Stimulated activated CD8-positive, alpha-beta memory T cell treated with anti-CD3 and anti-CD28 coated beads, Interleukin-12 subunit alpha, Interleukin-12 subunit beta, amount 100 ng/mL, for 24 hours (primary cell): ENCODE results near the gene GNG7.
"Not testable (repeated sequence)": the region's sequence is repeated elsewhere in the genome, so short reads cannot be mapped to it uniquely, and the experiment has no call there.

Experiments used
- DNase-seq: peaks from one replicate; pipeline ENCODE4 v3.0.0-alpha.2; 2020; ENCODE audit errors: extremely low read depth

Gene GNG7

DNA sequence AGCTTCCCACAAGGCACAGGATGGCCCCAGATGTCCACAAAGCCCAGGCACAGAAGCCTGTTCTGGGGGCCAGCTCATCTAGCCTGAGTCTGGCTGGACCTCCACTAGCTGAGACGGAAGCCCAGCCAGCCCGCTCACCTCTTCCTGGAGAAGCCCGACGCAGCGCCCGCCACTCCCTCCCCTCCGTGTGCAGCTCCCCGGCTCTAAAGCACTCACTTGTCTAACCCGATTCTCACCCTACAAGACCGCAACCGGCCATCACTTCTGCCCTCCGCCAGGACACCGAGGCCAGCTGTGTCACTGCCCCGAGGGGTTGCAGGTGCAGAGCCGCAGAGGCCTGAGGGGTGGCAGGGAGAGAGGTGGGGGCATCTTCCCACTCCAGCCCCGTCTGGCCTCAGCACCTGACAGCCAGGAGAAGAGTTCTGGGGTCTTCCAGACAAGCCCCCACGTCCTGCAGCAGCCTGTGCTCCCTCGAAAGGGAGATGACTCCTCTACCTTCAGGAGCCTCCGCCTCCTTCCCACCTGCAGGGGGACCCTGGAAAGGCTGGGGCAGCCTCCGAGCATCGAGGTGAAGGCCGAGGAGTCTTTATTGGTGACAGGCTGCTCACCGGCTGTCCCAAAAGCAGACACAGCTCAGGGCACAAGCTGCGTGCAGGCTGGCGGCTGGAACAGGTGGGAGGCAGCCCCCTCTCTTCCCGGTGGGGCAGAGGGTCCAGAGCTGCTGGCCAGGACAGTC lies 24.6 kb upstream of the GNG7 start:
- no peak for DNase-seq

DNA sequence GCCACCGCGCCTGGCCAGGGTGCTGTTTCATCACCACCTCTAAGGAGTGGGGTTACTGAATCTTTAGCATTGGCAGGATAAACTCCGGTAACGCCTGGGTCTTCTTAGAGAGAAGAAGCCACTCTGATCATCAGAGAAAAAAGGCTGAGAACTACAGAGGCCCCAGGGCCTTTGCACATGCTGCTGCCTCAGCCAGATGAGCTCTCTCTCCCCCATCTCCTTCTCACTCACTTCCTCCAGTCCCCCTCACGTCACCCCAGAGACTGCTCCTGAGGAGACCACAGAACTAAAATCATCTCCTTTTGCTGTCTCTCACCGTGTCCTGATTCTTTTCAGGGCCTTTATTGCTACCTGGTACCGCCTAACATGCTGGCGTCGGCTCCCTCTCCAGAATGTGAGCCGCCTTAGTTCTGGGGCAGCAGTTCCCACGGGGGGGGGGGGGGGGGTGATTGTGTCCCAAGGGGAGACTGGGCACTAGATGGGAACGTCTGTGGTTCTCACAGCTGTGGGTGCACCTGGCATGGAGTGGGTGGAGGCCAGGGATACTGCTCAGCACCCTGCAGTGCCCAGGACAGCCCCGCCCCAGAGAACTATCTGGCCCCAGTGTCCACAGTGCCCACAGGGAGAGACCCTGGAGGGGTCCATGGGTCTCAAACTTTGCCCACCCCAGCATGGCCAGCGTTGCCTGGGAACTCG lies 23.8 kb upstream of the GNG7 start:
- no peak for DNase-seq

- DNase-seq: no peak
These were observed 21.7 kb upstream of the GNG7 start for GRCh38 chr19:2724148-2724557.

DNA sequence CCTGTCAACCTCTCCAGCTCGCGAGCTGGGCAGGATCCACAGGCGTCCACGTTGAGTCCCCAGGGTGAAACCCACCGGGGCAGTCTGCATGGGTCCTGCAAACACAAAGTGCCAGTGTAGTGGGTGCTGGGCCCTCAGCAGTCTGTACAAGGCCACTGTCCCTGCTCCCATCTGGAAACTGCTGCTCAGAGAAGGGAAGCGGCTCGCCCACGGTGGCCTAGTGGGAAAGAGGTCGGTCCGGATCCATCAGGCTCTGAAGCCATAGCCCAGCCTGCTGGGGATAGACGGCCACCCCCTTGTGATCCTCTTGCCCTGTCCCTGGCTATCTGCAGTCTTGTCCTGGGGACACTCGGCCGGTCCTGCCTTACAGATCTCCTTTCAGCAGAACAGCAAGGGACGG lies 21.3 kb upstream of the GNG7 start:
- DNase-seq: no peak

DNA sequence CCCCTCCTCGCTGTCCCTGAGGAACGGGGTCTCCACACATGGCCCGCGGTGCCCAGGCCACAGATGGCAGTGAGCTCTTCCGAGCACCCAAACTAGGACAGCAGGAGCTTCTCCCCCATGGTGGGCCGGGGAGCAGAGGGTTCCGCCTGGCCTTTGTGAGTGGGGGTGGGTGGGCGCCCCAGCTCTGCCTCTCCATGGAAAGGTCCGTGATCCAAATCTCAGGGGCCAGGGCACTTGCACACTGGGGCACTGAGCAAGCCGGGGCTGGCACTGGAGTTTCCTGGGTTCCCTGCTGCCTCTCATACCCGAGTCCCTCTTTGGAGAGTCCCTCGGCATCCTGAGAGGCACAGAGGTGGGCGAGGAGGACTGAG lies 20.8 kb upstream of the GNG7 start:
- DNase-seq: no peak

DNA sequence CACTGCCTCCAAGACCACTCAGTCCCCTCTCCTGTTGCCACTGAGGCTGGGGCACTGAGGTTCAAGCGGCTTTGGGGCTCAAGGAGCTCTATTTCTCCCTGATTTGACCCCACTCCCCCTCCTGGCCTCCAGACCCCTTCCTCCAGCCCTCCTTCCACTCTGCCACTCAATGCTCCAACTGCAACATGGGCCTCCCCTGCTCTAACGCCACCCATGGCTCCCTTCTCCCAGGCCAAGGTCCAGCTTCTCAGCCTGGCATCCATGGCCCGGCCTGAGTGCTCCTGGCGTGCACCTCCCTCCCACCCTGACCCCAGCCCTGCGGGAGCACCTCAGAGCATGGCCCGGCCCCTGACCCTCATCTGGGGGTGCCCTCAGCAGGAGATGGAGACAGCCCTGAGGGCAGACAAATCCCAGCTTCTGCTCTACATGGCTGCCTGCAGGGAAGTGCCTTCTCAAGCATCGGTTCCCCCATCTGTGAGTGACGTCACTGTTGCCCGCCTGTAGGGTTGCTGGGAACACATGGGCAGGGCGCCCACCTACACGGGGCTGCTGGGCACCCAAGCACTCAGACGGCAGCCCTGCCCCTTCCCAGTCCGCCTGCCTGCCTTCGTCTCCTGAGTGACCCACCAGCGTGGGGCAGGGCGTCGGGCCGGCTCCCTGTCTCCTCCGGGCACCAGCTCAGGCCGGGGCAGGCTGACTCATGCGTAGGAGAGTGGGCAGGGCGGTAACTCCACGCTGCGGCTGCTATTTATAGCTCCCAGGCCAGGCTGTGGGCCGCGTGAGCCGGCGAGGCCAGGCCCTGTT lies 20.2 kb upstream of the GNG7 start:
- DNase-seq: no peak

DNA sequence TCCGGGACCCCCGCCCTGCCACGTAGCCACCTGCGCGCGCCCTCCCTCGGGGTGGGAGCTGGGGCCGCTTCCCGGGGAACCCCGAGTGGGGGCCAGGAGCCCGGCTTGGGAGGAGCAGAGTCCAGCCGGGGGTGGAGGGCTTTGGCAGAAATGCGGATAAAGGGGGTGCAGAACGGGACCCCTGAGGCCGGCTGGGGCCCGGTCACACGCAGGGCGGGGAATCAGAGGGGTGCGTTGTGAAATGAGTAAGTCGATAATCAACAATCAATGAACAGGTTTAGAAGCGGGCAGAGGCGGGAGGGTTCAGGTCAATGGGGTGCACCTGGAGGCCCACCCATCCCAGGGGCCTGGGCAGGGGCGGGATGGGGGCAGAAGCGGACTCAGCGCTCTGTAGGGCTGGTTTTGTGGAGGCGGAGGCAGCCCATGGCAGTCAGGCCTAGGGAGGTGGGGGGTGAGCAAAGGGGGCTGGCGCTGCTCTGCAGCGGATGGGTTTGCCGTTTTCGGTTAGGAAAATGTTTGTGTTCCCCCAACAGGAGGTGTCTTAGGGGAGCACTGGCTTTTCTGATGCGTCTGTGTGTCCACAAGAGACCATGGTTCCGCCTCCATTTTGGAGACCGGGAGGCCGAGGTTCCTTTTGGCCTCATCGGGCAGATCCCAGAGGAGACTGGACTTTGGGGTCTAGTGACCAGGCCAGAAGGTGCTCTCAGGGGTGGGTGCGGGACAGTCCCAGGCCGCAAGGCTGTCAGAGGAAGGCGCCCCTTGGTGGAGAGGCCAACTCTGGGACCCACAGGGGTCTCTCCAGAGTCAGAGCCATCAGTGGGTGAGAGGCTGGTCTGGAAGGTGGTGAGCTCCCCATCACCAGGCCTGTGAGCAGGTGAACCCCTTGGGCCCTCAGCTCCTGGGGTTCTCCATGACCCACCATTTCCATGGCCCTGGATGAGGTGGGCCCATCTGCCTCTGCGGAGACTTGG lies 19.4 kb upstream of the GNG7 start:
- DNase-seq: no peak

DNA sequence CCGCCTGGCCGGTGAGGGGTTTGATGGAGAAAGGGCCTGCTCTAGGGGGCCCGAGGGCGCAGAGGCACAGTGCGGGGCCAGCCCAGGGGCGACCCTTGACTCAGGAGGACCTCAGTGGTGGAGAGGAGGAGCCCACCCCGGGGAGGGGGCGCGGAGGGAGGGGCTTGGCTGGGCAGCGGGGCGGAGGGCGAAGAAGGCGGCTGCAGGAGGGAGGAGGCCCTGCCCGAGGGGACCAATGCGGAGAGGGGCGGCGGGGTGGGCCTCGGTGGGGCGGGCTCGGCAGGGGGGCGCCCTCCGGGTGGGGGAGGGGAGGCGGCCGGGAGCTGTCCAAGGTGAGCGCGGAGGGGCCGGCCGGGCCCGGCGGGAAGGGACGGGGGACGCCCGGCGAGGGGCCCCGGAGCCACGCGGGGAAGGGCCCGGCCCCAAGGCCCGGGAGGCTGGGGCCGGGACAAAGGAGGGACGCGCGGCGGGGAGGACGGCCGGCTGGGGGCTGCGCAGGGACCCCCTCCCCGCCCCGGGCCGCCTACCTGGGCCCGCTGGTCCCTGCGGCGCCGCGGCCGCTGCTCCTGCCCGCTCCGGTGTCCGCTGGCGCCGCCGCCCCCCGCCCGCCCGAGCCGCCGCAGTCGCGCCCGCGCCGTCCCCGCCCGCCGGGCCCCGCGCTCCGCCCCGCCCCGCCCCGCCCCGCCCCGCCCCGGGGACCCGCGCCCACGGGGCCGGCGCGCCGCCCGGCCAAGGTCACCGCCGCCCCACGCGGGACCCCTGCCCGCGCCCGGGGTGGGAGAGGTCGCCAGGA lies 18.5 kb upstream of the GNG7 start, which contains the start of gene DIRAS1:
DIRAS1 (minus strand) TSS at position 596 of the 793 bp plus-strand sequence. CDS start 3,566 bp downstream, outside the sequence.
- DNase-seq: no peak

DNA sequence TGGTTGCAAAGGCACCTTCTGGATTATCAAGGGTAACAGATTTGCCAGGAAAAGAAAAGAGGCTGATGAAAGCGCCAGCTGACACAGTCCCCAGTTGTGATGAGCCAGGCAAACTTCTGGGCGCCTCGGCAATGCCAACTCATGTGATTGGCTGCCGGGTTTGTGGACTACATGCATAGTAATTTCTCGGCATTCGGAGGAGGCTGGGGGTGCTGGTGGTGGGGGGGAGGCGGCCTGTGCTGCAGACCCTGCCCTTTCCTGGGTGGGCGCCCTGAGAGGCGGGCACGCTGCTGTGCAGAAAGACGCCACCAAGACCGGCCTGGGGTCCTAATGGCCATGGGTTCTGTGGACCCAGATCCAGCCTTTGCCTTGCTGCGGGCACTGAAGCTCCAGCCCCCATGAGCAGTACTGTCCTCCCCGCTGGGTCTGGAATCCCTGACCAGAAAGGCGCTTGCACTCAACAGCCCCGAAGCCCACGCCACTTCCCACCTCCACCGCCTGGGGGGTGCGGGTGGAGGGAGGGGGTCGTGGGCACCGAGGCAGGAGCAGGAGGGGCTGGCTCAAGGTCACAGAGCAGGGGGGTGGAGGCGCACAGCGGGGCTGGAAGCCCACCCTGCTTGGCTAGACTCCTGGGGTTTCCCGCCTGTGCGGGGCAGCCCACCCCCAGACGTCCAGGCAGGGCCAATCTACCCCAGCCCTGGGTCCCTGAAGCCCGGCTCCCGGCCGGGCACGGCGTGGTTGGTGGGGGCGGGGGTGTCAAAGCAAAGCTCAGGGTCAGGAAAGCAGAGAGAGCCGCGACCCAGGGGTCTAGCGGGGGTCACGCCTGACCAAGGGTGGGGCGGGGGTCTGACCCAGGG lies 17.7 kb upstream of the GNG7 start:
- no peak for DNase-seq

- no peak for DNase-seq
These were observed 16.8 kb upstream of the GNG7 start for GRCh38 chr19:2719232-2719735.

DNA sequence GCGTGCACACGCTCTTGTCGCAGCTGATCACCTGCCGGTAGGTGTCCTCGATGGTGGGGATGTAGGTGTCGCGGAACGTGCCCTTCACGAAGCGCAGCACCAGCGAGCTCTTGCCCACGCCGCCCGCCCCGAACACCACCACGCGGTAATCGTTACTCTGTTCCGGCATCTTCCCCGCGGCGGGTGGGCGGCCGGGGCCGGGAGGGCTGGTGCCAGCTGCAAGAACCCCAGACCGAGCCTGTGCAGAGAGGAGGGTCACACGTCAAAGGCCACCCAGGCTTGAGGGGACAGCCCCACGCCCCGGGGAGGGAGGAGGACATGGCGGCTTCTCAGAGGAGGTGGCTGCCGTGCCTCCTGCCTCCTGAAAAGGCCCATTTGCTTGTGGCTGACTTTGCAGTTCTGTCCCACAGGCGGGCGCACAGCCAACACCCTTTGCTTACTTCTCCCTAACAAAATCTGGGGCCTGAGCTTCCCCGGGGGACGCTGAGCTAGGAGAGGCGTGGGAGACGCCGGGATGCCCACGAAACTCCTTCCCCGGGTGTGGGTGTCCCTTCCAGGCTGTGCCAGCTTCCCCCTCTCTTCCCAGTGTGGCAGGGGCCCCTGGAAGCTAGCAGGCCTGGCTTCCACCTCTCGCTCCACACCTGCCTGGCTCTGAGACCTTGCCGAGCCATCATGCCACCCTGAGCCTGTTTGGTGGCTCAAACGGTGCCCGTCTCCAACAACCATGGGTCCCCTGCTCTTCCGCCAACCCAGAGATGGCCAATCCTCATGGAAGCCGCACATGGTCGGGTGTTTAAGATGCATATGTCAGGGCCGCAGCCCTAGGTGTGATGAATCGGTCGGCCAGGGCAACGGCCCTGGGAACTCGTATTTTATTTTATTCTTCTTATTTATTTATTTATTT lies 15.4 kb upstream of the GNG7 start:
- DNase-seq: no peak

DNA sequence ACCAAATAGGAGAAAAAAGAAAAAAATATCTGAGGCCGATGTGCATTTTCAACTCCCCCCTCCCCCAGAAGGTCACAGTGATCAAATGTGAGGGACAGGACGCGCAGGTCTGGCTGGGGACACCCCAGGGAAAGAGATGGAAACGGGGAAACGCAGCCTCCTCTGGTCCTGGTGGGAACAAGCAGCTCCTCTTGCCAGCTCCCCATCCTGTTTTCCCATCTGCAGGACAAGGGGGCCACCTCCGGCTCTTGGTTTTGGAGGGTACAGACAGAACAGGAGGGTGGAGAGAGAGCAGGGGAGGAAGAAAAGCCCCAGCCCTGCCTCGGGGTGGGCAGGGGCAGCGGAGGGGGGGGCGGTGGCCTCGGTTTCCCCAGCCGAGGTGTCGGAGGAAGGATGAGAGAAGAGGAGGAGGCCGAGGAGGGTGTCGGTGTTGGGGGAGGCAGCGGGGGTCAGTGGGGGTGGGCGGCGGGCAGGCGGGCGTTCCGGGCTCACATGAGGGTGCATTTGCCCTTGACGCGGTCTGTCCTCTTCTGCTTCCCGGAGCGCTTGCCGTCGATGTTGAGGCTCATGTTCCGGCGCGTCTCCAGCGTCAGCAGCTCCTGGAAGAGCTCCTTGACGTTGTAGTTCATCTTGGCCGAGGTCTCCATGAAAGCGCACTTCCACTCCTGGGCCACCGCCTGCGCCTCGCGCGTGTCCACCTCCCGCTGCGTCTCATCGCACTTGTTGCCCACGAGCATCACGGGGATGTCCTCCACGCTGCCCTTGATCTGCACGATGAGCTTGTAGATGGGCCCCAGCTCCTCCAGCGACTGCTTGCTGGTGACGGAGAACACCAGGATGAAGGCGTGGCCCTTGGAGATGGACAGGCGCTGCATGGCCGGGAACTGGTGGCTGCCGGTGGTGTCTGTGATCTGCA lies 14.5 kb upstream of the GNG7 start:
- no peak for DNase-seq

DNA sequence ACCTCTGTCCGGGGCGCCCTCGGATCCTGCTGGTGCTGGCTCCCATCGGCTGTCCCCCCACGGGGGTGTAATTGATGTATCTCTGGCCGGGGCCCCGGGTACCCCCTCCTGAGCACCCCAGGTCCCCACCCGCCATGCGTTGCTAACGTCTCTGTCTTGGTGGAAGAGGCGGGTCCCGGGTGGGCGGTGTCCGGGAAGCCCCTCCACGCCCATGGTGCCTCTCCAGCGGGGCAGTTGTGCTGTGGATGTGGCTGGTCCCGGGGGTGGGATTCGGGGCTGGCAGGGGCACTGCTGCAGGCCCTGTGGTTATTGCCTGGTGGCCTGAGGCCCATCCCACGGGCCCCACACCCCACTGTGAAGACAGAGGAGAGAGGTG lies 13.8 kb upstream of the GNG7 start:
- no peak for DNase-seq

GRCh38 chr19:2715470-2716274 lies 13.2 kb upstream of the GNG7 start:
- DNase-seq: no peak

- DNase-seq: no peak
These were observed 12.2 kb upstream of the GNG7 start for GRCh38 chr19:2714531-2715269.

DNA sequence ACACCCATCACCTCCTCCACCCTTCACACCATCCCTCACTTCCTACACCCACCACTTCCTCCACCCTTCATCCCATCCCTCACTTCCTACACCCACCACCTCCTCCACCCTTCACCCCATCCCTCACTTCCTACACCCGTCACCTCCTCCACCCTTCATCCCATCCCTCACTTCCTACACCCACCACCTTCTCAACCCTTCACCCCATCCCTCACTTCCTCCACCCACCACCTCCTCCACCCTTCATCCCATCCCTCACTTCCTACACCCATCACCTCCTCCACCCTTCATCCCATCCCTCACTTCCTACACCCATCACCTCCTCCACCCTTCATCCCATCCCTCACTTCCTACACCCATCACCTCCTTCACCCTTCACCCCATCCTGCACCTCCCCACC lies 11.6 kb upstream of the GNG7 start:
- DNase-seq: not testable (repeated sequence)
